Progenitor cell of endocrine pancreas (in vitro differentiated cells): Measurements from ENCODE around the gene COBLL1. TPM values are rescaled to one million over a fixed set of nuclear protein-coding genes. Genes with fewer than 3 reads are reported as not detected.

Source experiments
- DNase-seq: peaks from one replicate; pipeline ENCODE4 v3.0.0; 2021; ENCODE audit warnings: low spot score; ENCODE audit not compliant: unreplicated experiment
- H3K27ac Mint-ChIP-seq: 2 replicates; pipeline ENCODE4 v1.8.0; 2021; ENCODE audit warnings: mild to moderate bottlenecking, moderate library complexity, mixed read lengths
- H3K27me3 Mint-ChIP-seq: 2 replicates; pipeline ENCODE4 v1.8.0; 2021; ENCODE audit warnings: mixed read lengths
- H3K36me3 Mint-ChIP-seq: 2 replicates; pipeline ENCODE4 v1.8.0; 2022; ENCODE audit warnings: mixed read lengths; ENCODE audit not compliant: insufficient read depth
- H3K4me1 Mint-ChIP-seq: 2 replicates; pipeline ENCODE4 v1.8.0; 2021; ENCODE audit warnings: low read depth, mixed read lengths
- H3K4me3 Mint-ChIP-seq: 2 replicates; pipeline ENCODE4 v1.8.0; 2021; ENCODE audit warnings: low read depth, mild to moderate bottlenecking, moderate library complexity, mixed read lengths
- H3K9me3 Mint-ChIP-seq: 2 replicates; pipeline ENCODE4 v1.8.0; 2021; ENCODE audit warnings: low read depth, mixed read lengths
- total RNA-seq: library from RNA; stranded (reverse); gene quantifications from 2 replicates; pipeline ENCODE4 v1.2.1, GENCODE V29; 2021
- TF ChIP-seq, protein P1 (sequence below): fragments of 200-600 bp; sonication (generic); IDR thresholded peaks from one replicate; pipeline ENCODE4 v1.5.0; 2021; ENCODE audit warnings: antibody characterized with exemption, mild to moderate bottlenecking; ENCODE audit not compliant: unreplicated experiment

The COBLL1 gene
- total RNA-seq, 1 donor from 2014 or later = 80.9 TPM

DNA sequence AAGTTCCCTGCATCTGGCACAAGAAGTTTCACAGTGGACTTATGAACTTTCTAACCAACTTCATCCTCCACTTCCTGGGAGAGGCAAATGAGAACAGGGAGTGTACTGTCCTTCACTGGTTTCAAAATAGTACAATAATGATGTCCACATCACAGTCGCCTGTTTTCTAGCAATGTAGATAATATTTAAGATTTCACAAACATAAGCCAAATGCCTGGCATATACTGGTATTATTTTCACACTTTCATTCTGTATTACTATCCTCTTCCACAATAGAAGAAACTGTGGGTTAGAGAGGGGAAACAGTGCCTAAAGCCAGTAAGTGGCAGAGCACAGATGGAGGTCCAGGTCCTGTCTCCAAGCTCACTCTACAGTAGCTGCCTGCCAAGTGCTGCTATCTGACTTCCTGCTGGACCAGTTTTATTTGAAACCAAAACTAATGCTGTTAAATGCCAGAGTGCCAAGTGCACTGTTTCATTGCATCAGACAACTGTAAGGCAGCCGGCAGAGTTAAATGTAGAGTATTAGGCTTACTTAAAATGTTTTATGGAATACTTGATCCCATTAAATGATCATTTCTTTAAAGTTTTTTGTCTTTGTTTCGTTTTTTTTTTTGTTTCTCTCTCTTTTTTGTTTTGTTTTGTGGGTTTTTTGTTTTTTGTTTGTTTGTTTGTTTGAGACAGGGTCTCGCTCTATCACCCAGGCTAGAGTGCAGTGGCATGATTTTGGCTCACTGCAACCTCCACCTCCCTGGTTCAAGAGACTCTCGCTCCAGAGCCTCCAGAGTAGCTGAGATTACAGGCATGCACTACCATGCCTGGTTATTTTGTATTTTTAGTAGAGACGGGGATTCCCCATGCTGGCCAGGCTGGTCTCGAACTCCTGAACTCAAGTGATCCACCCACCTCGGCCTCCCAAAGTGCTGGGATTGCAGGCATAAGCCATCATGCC, 15.1 kb downstream of the COBLL1 start:
- TF ChIP-seq, protein P1, sequence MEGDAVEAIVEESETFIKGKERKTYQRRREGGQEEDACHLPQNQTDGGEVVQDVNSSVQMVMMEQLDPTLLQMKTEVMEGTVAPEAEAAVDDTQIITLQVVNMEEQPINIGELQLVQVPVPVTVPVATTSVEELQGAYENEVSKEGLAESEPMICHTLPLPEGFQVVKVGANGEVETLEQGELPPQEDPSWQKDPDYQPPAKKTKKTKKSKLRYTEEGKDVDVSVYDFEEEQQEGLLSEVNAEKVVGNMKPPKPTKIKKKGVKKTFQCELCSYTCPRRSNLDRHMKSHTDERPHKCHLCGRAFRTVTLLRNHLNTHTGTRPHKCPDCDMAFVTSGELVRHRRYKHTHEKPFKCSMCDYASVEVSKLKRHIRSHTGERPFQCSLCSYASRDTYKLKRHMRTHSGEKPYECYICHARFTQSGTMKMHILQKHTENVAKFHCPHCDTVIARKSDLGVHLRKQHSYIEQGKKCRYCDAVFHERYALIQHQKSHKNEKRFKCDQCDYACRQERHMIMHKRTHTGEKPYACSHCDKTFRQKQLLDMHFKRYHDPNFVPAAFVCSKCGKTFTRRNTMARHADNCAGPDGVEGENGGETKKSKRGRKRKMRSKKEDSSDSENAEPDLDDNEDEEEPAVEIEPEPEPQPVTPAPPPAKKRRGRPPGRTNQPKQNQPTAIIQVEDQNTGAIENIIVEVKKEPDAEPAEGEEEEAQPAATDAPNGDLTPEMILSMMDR = no peak
- Mint-ChIP-seq H3K27ac (peak overlapping the region; percentile 87), H3K4me1 (peaks cover 21% of the 10 kb centered on the region), H3K9me3 (no peaks in the 10 kb centered on the region), H3K4me3 (no peak overlapping the region), H3K27me3 (no peaks in the 10 kb centered on the region), H3K36me3 (peaks cover 2% of the 10 kb centered on the region)
- no peak for DNase-seq

DNA sequence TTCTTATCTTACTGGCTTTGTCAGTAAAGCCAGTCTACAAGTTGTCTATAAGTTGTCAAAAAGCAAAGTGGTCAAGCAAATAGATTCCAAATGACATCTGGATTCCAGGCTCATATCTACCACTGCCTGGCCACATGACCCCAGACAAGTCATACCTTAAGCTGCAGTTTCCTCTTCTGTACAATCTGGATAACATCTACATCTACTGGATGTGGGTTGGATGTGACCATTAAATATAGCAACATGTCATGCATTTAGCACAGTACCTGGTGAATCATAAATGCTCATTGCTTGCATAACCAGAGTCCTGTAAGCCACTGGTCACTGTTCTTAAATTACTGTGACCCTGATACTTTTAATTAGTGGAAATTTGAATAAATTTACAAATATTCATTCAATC, 16.8 kb downstream of the COBLL1 start:
- H3K27me3 Mint-ChIP-seq = no peaks in the 10 kb centered on the region
- TF ChIP-seq, protein P1 = no peak
- H3K27ac Mint-ChIP-seq = no peak overlapping the region
- no peak overlapping the region for H3K4me3 Mint-ChIP-seq
- no peaks in the 10 kb centered on the region for H3K9me3 Mint-ChIP-seq
- peaks cover 2% of the 10 kb centered on the region for H3K36me3 Mint-ChIP-seq
- DNase-seq = no peak
- H3K4me1 Mint-ChIP-seq = peaks cover 21% of the 10 kb centered on the region

DNA sequence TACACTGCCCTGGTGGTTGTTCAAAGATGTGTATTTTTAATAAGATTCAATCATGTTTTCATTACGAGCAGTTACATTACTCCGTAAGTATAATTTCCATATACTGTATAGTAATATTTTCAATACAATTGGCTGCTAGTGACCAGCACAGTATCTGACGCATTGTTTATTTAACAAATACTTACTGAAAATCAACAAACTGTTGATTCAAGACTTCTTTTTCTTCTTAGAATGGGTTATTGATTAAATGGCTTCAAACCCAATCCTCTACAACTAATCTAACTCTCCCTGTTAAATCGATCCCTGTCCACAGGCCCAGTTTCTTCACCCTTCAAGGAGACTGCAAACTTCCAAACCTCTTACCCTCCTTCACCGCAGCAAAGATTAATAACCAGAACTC, 18.5 kb downstream of the COBLL1 start:
- no peak for DNase-seq
- Mint-ChIP-seq H3K9me3 (no peaks in the 10 kb centered on the region), H3K4me1 (peaks cover 21% of the 10 kb centered on the region), H3K36me3 (peaks cover 2% of the 10 kb centered on the region), H3K27ac (no peak overlapping the region), H3K4me3 (no peak overlapping the region), H3K27me3 (no peaks in the 10 kb centered on the region)
- TF ChIP-seq, protein P1 = no peak

DNA sequence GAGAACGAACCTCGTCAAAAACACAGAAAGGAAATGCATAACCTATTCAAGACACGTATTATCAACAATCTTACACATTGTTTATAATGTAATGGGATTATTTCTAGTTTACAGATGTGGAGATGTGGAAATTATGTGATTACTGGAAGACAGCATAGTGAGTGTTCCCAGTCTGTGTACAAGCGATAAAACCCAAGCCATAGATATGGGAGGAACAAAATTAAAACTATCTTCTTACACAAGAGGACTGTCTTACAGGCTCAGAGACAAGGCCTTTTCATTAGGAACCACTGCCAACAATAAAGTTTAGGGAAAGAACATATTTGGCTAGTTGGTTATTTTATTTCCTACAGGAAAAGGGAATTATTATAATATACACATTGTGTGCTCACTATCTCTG, 20.3 kb downstream of the COBLL1 start:
- peaks cover 15% of the 10 kb centered on the region for H3K4me1 Mint-ChIP-seq
- no peak overlapping the region for H3K4me3 Mint-ChIP-seq
- H3K27me3 Mint-ChIP-seq = no peaks in the 10 kb centered on the region
- no peaks in the 10 kb centered on the region for H3K9me3 Mint-ChIP-seq
- no peak overlapping the region for H3K27ac Mint-ChIP-seq
- H3K36me3 Mint-ChIP-seq = peaks cover 2% of the 10 kb centered on the region
- no peak for DNase-seq
- TF ChIP-seq, protein P1 = no peak

DNA sequence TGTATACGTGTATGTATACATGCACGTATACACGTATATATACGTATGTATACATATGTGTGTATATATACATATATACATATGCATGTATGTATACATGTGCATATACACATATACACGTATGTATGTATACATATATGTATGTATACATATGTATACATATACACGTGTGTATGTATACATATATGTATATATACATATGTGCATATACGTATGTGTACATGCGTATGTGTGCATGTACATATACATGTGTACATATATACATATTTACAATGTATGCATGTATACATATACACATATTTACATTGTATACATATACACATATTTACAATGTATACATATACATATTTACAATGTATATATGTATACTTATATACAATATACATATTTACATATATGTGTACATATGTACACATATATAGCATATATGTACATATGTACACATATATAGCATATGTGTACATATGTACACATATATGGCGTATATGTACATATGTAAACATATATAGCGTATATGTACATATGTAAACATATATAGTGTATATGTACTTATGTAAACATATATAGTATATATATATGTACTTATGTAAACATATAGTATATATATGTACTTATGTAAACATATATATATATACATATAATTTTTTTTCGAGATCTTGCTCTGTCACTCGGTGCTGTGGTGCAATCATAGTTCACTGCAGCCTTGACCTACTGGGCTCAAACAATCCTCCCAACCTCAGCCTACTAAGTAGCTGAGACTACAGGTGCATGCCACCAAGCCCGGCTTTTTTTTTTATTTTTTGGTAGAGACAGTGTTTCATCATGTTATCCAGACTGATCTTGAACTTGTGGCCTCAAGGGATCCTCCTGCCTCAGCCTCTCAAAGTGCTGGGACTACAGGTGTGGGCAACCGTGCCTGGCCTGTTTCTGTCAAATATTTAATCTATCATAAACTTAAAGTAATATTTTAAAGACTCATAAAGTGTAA, 23.2 kb downstream of the COBLL1 start:
- no peak for DNase-seq
- H3K27me3 Mint-ChIP-seq = no peaks in the 10 kb centered on the region
- TF ChIP-seq, protein P1 = no peak
- no peak overlapping the region for H3K27ac Mint-ChIP-seq
- no peak overlapping the region for H3K4me3 Mint-ChIP-seq
- peaks cover 19% of the 10 kb centered on the region for H3K4me1 Mint-ChIP-seq
- H3K36me3 Mint-ChIP-seq = peaks cover 2% of the 10 kb centered on the region
- H3K9me3 Mint-ChIP-seq = no peaks in the 10 kb centered on the region
